Natural killer cell treated with Interleukin-12 subunit alpha and Interleukin-12 subunit beta and Interleukin-15 and Interleukin-18, amount 100 ng/mL, for 72 hours (primary cell): ENCODE data around the gene ZNF425. TPM values are rescaled to one million over a fixed set of nuclear protein-coding genes. Genes with fewer than 3 reads are reported as not detected.
A peak's percentile ranks its signal among the peaks of the same experiment; 100 is the strongest.
"Not testable (repeated sequence)": the region's sequence is repeated elsewhere in the genome, so short reads cannot be mapped to it uniquely, and the experiment has no call there.

Experiments used
- ATAC-seq, 2 donors: fragments of 150-1000 bp; cut with Tn5 transposase in 1 of 2; sonication (Bioruptor Pico), chemical (Tn5 transposase) in 1 of 2; 2 replicates each; pipeline ENCODE4 v1.10.0; 2021
- DNase-seq: peaks from one replicate; pipeline ENCODE4 v3.0.0; 2022; ENCODE audit warnings: low spot score
- H3K27ac Mint-ChIP-seq, 2 donors: 1 replicate in 1 of 2; 2 replicates in 1 of 2; pipeline ENCODE4 v1.8.0; 2022; ENCODE audit warnings: mixed read lengths in 2 of 2, mild to moderate bottlenecking in 1 of 2, moderate library complexity in 1 of 2
- H3K27me3 Mint-ChIP-seq, 2 donors: 1 replicate in 1 of 2; 2 replicates in 1 of 2; pipeline ENCODE4 v1.8.0; 2022; ENCODE audit warnings: mixed read lengths in 2 of 2
- H3K36me3 Mint-ChIP-seq: one replicate; pipeline ENCODE4 v1.8.0; 2022; ENCODE audit warnings: mixed read lengths
- H3K4me1 Mint-ChIP-seq, 2 donors: 1 replicate in 1 of 2; 2 replicates in 1 of 2; pipeline ENCODE4 v1.8.0; 2022; ENCODE audit warnings: low read depth in 2 of 2, mixed read lengths in 2 of 2, mild to moderate bottlenecking in 1 of 2
- H3K4me3 Mint-ChIP-seq: one replicate; pipeline ENCODE4 v1.8.0; 2022; ENCODE audit warnings: mixed read lengths
- H3K9me3 Mint-ChIP-seq: 2 replicates; pipeline ENCODE4 v1.8.0; 2022; ENCODE audit warnings: mixed read lengths
- total RNA-seq, 2 donors: library from RNA; stranded (reverse); gene quantifications; one replicate each; pipeline ENCODE4 v1.2.3, GENCODE V29; 2022

Gene ZNF425
- total RNA-seq, 2 donors from 2014 or later: 0.39 to 1.4 TPM

DNA sequence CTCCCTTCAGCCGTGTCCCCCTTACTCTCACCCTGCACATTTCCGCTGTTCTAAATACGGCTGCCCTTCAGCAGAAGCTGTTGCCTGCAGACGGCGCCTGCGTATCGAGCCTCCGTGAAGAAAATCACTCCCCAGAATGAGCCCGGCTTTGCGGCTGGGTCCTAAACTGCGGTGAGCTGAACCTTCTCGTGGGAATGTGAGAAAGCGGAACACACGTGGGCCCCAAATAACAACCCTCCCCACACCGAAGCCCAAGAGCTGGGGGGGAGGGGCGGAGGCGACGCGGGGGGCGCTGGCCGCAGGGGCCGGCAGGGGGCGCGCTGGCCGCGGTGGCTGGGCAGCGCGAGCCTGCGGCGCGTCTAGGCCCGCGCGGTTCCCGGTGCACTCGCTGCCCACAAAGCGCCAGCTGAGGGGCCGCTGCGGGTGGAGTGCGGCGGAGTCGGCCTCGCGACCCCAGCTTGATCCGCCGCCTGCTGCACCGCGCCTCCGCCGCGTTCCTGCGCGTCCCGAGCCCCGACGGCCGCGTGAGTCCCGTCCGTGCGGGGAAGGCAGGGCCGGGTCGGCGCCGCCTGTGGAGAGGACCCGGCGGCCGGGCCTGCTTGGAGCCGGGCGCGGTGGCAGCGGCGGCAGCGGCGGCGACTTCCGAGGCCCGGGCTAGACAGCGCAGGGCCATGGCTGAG is 21.1 kb upstream of the ZNF425 start, which contains the start of gene ZNF398:
Gene ZNF398 (plus strand): TSS at position 382 of the 680 bp plus-strand sequence. CDS start 290 bp downstream, at position 672.
- no peaks in the 10 kb centered on the region for H3K9me3 Mint-ChIP-seq
- DNase-seq (peak; percentile 86), ATAC-seq (peak; percentile 91 to 92)
- H3K27ac Mint-ChIP-seq: peak within 1 kb of the TSS; percentile 88 to 90
- H3K27me3 Mint-ChIP-seq: no peaks in the 10 kb centered on the region
- H3K4me3 Mint-ChIP-seq: peak within 1 kb of the TSS; percentile 94
- H3K36me3 Mint-ChIP-seq: no peaks in the 10 kb centered on the region
- H3K4me1 Mint-ChIP-seq: peaks cover 18 to 33% of the 10 kb centered on the region in 2 donors

GRCh38 chr7:149145031-149145845 is 19.1 kb upstream of the ZNF425 start:
- Mint-ChIP-seq H3K4me3 (peak overlapping the region; percentile 31), H3K9me3 (no peaks in the 10 kb centered on the region), H3K27ac (peak overlapping the region; percentile 65 to 88), H3K27me3 (no peaks in the 10 kb centered on the region), H3K4me1 (peaks cover 20 to 27% of the 10 kb centered on the region in 2 donors), H3K36me3 (no peaks in the 10 kb centered on the region)
- ATAC-seq: no peak
- DNase-seq: no peak

GRCh38 chr7:149144436-149144922 is 18.4 kb upstream of the ZNF425 start:
- H3K36me3 Mint-ChIP-seq, DNase-seq, H3K4me3 Mint-ChIP-seq, H3K27me3 Mint-ChIP-seq, ATAC-seq, H3K9me3 Mint-ChIP-seq, H3K27ac Mint-ChIP-seq: not testable (repeated sequence)
- H3K4me1 Mint-ChIP-seq: peaks cover 15 to 22% of the 10 kb centered on the region in 2 donors

DNA sequence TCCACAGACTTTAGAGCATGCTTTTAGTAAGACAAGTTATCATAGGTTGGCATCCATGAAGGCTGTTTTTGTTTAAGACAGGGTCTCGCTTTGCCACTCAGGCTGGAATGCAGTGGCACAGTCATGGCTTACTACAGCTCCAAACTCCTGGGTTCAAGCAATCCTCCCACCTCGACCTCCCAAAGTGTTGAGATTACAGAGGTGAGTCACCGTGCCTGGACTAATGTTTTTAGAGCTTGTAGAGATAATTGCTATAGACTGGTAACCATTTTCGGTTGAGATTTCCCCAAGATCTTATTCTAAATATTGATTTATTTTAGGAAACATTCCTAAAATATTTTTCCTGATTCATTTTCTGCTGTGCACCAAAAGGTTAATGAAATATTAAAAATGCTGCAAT is 15.8 kb upstream of the ZNF425 start:
- peaks cover 11 to 13% of the 10 kb centered on the region in 2 donors for H3K4me1 Mint-ChIP-seq
- no peaks in the 10 kb centered on the region for H3K36me3 Mint-ChIP-seq
- DNase-seq (no peak), ATAC-seq (no peak)
- H3K27me3 Mint-ChIP-seq: no peaks in the 10 kb centered on the region
- H3K4me3 Mint-ChIP-seq: no peak overlapping the region
- no peak overlapping the region for H3K27ac Mint-ChIP-seq
- H3K9me3 Mint-ChIP-seq: no peaks in the 10 kb centered on the region

GRCh38 chr7:149140831-149141230 is 14.7 kb upstream of the ZNF425 start:
- Mint-ChIP-seq H3K9me3 (no peaks in the 10 kb centered on the region), H3K36me3 (no peaks in the 10 kb centered on the region), H3K4me3 (no peak overlapping the region), H3K4me1 (peaks cover 8 to 11% of the 10 kb centered on the region in 2 donors), H3K27me3 (no peaks in the 10 kb centered on the region), H3K27ac (peak overlapping the region in 1 of 2 donors; percentile 77)
- DNase-seq: peak; percentile 77
- peak; percentile 83 to 95 for ATAC-seq

- Mint-ChIP-seq H3K4me3 (no peak overlapping the region), H3K36me3 (peaks cover 2% of the 10 kb centered on the region), H3K9me3 (no peaks in the 10 kb centered on the region), H3K27ac (no peak overlapping the region), H3K4me1 (peaks cover 0 to 6% of the 10 kb centered on the region in 2 donors), H3K27me3 (no peaks in the 10 kb centered on the region)
- ATAC-seq: no peak
- no peak for DNase-seq
Observed at GRCh38 chr7:149136118-149136517, 10.0 kb upstream of the ZNF425 start.

DNA sequence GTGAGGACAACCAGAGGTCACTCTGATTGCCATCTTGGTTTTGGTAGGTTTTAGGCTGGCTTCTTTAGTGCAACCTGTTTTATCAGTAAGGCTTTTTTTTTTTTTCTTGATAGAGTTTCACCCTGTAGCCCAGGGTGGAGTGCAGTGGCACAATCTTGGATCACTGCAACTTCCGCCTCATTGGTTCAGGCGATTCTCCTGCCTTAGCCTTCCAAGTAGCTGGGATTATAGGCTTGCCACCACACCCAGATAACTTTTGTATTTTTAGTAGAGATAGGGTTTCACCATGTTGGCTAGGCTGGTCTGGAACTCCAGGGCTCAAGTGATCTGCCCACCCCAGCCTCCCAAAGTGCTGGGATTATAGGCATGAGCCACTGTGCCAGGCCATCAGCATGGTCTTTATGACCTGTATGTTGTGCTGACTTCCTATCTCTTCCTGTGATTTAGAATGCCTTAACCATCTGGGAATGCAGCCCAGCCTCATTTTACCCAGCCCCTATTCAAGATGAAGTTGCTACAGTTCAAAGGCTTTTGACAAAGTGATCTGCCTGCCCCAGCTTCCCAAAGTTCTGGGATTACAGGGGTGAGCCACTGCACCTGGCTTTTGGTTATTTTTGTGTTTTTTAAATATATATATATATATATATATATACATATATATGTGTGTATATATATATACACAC is 7.0 kb upstream of the ZNF425 start:
- Mint-ChIP-seq H3K9me3 (peaks cover 5% of the 10 kb centered on the region), H3K36me3 (peaks cover 11% of the 10 kb centered on the region), H3K27me3 (no peaks in the 10 kb centered on the region), H3K4me1 (peaks cover 7% of the 10 kb centered on the region in 2 donors), H3K4me3 (no peak overlapping the region), H3K27ac (no peak overlapping the region)
- ATAC-seq (no peak), DNase-seq (no peak)

GRCh38 chr7:149130572-149131198 is 4.6 kb upstream of the ZNF425 start:
- H3K9me3 Mint-ChIP-seq: peaks cover 5% of the 10 kb centered on the region
- H3K27me3 Mint-ChIP-seq: no peaks in the 10 kb centered on the region

DNA sequence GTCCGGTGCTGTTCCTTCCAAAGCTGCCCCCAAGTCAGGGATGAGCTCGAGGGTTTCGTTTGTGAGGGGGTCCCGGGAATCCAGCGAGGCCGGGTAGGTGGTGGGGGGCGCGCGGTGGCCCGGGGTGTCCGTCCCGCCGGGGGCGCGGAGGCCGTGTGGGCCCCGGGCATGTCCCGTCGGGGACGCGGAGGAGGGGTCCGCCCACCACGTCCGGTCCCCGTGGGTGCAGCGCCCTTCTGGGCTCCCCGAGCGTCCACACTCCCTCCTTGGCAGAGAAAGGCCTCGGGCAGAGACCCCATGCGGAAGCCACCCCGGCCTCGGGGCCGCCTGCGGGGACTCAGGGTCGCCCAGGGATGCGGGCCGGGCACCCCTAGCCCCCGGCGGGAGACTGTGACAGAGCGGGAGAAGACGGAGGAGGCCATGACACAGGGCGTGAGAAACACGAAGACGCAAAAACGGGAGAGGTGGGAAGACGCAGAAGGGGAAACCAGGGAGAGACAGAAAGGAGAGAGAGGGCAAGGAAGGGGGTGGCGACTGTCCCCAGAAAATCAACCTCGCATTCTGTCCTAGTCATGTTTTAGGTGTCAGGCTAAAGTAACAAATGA is 640 bp upstream of the ZNF425 start:
- peak; percentile 86 for DNase-seq
- Mint-ChIP-seq H3K4me1 (peaks cover 30 to 33% of the 10 kb centered on the region in 2 donors), H3K36me3 (peaks cover 17% of the 10 kb centered on the region), H3K27me3 (no peaks in the 10 kb centered on the region), H3K27ac (peak overlapping the region; percentile 98), H3K9me3 (peaks cover 5% of the 10 kb centered on the region), H3K4me3 (peak overlapping the region; percentile 99)
- peak; percentile 79 to 85 for ATAC-seq

More at GRCh38 chr7:149130572-149131198, 4.6 kb upstream of the ZNF425 start:
- H3K27ac Mint-ChIP-seq: no peak overlapping the region
- DNase-seq (no peak), ATAC-seq (no peak)
- peaks cover 22% of the 10 kb centered on the region in 2 donors for H3K4me1 Mint-ChIP-seq
- peaks cover 17% of the 10 kb centered on the region for H3K36me3 Mint-ChIP-seq
- H3K4me3 Mint-ChIP-seq: no peak overlapping the region

DNA sequence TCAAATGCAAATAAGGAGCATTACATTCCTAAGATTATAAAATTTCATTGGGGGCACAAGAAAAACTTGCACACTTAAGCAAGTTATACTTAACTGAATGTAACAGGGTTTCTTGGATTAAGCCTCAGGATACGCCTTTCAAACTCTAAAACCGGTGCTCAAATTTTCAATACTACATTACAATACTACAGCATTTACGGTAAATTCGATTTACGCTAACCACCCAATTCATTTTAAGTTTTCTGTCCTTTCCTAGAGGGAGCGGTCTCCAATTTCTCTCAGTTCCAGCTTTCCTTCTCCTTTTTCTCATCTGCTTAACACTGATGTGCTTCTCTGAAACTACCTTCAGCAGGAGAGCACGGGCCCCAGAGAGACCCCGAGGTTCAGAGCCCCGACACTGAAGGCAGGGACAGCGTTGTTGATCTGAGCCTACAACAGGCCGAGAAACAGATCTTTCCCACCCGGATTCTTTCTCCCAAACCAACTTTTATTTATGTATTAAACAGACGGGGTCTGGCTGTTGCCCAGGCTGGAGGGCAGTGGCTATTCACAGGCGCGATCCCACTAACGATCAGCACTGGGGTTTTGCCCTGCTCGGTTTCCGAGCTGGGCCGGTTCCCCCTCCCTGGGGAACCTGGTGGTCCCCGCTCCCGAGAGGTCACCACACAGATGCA is 798 bp downstream of the ZNF425 start:
- no peak for ATAC-seq
- peak overlapping the region; percentile 99 for H3K4me3 Mint-ChIP-seq

GRCh38 chr7:149109969-149110368 is 16.2 kb downstream of the ZNF425 start:
- no peaks in the 10 kb centered on the region for H3K9me3 Mint-ChIP-seq
- ATAC-seq (no peak), DNase-seq (no peak)
- H3K36me3 Mint-ChIP-seq: no peaks in the 10 kb centered on the region
- H3K27ac Mint-ChIP-seq: no peak overlapping the region
- no peaks in the 10 kb centered on the region for H3K27me3 Mint-ChIP-seq
- H3K4me3 Mint-ChIP-seq: no peak overlapping the region
- H3K4me1 Mint-ChIP-seq: no peaks in the 10 kb centered on the region

More for the DNA sequence above, 798 bp downstream of the ZNF425 start:
- peak overlapping the region; percentile 98 for H3K27ac Mint-ChIP-seq
- H3K4me1 Mint-ChIP-seq: peaks cover 25 to 27% of the 10 kb centered on the region in 2 donors
- no peaks in the 10 kb centered on the region for H3K9me3 Mint-ChIP-seq
- H3K27me3 Mint-ChIP-seq: no peaks in the 10 kb centered on the region
- peaks cover 7% of the 10 kb centered on the region for H3K36me3 Mint-ChIP-seq
- no peak for DNase-seq

GRCh38 chr7:149104749-149105148 is 21.4 kb downstream of the ZNF425 start:
- H3K4me3 Mint-ChIP-seq: no peak overlapping the region
- no peaks in the 10 kb centered on the region for H3K27me3 Mint-ChIP-seq
- no peaks in the 10 kb centered on the region for H3K36me3 Mint-ChIP-seq
- H3K9me3 Mint-ChIP-seq: no peaks in the 10 kb centered on the region
- no peaks in the 10 kb centered on the region for H3K4me1 Mint-ChIP-seq
- DNase-seq: no peak
- H3K27ac Mint-ChIP-seq: no peak overlapping the region
- ATAC-seq: peak in 1 of 2 donors; percentile 46
